Femur (tissue), 1 donor: ENCODE measurements around the gene SLC9A7.

ENCODE experiments used
- DNase-seq: peaks from one replicate; pipeline ENCODE4 v3.0.0-alpha.2; 2017

Gene SLC9A7

DNA sequence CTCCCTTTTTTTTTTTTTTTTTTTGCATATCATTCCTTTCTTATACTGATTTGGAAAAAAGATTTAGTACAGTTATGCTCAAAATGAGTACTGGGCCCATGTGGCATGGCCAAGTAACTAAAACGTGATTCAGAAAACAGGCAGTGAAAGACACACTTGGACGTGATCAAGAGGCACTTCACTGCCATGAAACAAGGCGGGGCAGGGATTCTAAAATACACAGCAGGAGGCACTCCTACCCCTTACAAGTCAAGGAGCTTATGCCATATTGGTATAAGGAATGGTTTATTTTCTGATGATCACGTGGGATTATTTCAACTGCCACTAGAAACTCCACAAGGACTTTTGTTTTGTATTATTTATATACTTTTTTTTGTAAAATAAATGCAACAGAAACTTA, 113.3 kb downstream of the SLC9A7 start:
- DNase-seq: no peak

- DNase-seq: no peak
Observed at GRCh38 chrX:46643636-46644035, 115.3 kb downstream of the SLC9A7 start.

DNA sequence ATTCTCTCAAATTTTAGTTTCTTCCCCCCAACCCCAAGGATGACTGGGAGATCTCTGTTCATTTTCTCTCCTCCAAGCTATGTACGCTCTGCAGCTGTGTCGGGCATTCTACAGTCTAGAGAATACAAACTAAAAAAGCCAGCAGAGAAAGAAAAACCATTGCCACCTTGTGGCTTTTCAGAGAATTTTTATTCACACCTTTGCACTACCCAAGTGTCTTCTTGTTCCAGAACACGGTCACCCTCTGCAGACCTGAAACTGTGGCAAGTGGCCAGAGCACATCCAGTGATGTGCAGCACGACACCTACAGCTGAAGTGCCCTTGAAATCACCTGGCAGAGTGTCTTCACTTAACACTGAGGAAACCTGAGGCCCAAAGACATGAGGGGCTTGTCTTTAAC, 116.8 kb downstream of the SLC9A7 start:
- no peak for DNase-seq

DNA sequence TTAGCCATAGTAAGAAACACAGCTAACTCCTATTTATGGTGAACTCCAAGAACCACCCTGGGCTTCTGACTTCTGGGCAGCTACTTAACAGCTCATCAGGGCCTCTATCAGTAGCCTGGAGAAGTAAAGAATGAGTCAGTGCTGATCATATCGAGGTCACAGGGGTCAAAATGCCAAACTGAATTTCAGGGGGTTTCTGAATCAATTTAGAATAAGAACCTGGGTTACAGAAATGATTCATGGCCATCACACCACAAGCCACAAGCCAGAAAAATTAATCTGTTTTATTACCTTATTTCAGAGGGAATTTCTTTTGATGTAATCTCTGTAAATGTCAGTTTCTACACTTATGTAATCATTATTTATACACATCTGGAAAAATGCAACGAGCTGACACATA, 121.0 kb downstream of the SLC9A7 start:
- DNase-seq: no peak

GRCh38 chrX:46636223-46636622, 122.7 kb downstream of the SLC9A7 start:
- DNase-seq: no peak

DNA sequence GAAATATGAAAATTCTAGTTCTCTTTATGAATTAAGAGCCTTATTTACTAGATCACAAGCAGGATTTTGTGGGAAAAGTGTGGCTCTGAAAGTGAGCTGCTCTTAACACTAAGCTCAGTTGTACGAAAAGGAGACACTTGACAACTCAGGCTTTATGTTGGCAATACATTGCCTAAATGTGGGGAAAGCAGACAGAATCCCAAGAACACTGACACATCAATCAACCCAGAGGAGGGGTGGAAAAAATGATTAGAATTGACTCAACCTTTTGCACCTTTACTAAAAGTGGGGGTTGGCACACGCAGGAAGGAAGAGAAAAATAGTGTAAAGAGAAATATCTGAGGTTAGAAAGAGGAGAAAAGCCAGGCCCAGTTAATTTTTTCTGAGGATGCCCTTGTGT, 123.7 kb downstream of the SLC9A7 start:
- DNase-seq: no peak

- DNase-seq: no peak
Observed at GRCh38 chrX:46634577-46634976, 124.3 kb downstream of the SLC9A7 start.

DNA sequence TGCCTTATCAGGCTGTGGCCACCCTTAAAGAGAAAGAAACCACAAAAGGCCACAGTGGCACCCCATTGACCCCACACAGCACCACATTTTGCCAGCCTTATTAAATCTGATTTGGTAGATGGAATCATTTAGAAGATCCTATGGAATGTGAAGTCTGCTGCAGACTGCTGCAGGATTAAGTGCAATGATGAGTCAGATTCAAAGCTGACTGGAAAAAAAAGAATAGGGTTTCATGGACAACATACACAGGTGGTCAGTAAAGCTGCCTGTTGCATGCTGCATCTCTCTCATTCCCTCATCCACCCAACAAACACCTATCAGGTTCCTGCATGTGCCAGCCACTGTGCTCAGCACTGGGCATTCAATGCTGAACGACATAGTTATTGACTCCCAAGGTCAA, 128.8 kb downstream of the SLC9A7 start:
- DNase-seq: no peak

DNA sequence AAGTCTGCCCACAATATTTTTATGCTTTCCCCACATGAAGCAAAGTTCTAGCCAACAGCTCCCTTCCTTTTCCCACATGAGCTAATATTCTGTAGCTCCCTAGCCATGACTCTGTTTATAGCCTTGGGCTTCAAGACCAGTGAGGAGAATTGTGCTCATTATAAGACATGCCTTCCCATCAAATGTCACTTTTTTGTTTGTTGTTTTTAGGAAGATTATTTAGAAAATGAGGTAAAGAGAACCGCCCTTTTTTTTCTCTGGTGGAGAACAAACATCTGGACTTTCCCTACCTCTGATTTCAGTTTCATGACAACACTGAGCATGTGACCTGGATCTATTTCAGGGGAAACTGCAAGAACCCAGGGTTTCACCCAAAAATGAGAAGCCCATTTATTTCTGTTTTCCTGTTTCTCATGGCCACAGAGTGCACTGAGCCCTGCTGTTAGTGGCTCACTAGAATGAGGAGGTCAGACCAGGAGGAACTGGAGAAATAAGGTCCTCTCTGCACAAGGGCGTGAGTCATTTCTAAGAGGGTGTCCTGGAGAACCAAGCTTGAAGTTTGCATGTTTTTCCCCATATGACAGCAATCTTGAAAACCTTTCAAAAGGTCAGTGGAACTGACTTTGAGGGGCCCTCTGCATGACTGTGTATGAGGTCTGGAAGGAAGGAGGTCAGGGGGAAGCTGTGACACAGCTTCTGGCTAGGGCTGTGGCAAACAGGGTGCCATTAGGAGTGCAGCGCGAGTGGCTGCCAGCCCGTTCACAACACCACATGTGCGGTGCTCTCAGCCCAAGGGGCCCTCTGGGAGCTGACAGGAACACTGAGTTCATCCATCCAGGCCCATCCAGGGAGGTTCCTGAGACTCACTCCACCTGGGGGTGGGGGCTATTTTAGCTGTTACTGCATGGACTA, 130.2 kb downstream of the SLC9A7 start:
- DNase-seq: peak; percentile 23

- no peak for DNase-seq
Observed at GRCh38 chrX:46627711-46628419, 131.1 kb downstream of the SLC9A7 start.

- no peak for DNase-seq
Observed at GRCh38 chrX:46627062-46627461, 131.9 kb downstream of the SLC9A7 start.

DNA sequence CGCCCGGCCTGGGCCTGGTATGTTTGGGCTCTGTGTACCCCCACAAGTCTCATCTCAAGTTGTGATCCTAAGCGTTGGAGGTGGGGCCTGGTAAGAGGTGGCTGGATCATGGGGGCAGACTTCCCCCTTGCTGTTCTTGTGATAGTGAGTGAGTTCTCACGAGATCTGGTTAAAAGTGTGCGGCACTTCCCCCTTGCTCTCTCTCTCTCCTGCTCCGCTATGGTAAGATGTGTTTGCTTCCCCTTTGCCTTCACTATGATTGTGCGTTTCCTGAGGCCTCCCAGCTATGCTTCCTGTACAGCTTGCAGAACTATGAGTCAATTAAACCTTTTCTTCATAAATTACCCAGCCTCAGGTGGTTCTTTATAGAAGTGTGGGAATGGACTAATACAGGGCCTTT, 132.4 kb downstream of the SLC9A7 start:
- DNase-seq: peak; percentile 27

DNA sequence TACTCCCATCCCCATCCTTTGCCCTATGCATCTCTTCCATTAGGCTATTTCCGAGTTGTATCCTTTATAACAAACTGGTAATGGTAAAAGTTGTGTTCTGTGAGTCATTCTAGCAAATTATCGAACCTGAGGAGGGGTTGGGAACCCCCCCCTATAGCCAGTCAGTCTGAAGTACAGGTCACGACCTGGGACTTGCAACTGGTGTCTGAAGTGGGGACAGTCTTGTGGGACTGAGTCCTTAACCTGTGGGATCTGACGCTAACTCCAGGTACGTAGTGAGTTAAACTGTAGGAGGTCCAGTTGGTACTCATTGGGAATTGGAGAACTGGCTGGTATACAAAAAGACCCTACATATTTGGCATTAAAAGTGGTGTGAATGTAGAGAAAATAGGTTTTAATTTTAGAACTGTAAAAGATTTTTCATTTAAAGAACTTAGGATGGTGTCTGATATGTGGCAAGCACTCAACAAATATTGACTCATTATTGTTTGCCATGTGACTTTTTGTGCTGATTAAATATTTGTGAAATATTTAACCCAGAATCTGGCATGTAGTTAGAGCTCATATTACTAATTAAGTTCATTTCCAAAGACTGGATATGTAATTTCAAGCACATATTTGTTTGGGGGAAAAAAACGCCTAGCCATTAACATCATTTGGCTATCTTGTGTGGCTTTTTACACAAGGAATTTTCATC, 134.7 kb downstream of the SLC9A7 start:
- no peak for DNase-seq

DNA sequence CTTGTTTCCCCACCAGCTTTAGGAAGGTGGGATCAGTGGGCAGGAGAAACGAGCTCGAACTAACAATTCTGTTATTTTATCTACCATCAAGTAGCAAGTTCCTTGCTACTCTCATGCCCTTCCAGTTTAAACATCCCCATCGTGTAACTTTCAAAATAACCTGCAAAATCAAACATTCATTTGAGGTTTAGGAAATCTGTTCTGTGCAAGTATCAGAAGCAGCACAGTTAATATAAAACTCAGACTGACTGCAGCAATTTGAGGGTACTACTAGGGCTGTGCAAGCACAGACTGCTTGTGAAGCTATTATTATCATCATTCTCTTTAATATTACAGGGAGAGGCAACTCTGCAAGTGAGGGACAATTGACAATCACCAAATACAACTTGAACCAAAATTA, 137.3 kb downstream of the SLC9A7 start:
- DNase-seq: no peak

- no peak for DNase-seq
Observed at GRCh38 chrX:46620505-46620904, 138.4 kb downstream of the SLC9A7 start.

- no peak for DNase-seq
Observed at GRCh38 chrX:46618947-46619346, 140.0 kb downstream of the SLC9A7 start.

DNA sequence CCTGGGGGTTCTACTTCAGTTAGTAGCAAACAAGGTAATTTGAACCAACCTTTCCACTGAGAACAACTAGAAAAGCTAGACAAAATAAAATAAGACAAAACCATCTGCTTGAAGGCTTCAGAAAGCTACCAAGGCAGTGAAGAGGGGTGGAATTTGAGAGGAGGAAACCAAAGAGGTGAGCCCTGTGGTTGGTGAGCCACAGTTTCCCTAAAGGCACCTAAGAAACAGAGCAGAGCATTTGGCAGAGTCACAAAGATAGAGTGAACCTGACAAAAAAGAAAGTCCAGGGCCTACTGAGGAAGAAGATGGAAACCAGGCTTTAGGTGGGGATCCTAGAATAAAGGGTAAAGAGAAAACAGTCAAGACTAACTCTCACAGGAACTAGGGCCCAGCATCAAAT, 141.0 kb downstream of the SLC9A7 start:
- no peak for DNase-seq

DNA sequence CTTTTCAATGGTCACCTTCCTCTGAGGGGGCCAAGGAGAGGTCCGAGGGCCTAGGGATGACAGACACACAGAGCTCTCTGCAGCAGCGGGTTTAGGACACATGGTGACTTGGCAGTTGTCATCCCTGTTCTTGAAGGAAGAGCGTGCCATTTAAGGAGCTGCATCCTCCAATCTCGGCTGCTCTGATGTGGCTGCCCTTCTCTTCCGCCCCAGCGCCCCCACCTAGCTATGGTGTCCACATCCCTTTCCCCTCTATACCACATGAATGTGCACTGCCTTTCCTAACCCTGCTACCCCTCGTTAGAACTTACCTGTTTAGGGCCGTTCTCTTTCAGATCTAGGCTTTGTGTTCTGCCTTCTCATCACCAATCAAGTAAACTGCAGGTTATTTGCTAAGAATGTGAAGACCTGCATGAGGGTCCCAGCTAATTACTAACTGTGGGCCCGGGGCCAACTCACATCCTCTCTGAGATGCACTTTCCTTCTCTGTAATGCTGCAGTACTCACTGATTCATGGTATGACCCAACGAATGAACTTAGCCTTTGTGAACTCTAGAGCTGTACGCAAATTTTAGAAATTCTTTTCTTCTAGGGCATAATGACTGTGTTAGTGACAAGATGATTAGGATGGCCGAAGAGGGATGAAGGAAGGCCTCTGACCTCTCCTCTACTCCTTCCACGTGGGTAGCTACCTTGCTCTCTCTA, 147.1 kb downstream of the SLC9A7 start:
- no peak for DNase-seq

DNA sequence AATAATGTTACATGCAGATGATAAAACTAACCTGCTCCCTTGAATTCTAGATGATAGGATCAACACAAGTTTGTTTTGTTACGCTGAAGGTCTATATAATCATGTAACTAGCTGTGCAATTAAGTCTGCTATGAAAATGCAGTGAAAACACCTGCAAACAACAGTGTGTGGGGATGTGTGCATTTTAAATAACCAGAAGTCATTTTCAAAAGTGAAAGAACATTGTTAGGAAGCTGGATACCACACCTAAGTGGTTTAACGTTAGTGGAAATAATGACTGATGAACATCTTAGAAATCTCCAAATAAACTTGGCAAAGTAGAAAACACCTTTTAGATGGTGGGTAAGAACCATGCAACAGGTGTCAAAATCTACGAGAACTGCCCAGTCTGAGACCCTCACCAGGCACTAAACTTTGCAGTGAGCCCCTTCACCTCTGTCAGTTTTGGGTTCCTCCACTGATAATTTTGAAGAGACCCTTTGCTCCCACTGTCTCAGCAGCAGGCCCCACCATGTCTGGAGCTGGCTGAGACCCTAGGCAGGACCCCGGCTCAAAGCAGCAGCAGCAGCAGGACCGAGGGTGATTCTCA, 148.8 kb downstream of the SLC9A7 start:
- DNase-seq: no peak

- no peak for DNase-seq
Observed at GRCh38 chrX:46607916-46608315, 151.0 kb downstream of the SLC9A7 start.

DNA sequence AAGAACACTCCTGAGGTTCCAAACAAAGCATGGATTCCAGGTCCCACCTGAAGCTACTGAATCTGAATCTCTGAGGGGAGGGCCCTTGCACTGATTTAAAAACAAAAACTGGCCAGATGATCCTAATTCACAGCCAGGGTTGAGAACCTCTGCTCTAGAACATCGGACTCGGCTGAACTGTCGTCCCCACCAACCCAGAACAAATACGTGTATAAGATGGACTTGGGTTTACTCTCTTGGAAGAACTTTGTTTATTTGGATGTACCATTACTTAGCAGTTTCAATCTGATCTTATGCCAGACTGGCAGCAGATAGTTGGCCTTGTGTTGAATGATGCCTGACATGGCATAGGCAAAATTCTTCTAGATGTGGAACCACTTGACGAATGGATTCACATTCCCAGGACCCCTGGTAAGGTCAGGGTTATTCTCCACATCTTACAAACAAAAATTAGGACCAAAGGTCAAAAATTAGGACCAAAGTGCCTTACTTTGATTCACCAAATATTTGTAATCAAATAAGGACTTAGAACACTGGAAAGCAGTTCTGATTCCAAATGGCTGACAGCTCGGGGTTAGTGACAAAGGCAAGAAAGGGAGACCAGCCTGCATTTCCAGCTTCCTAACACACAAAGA, 156.3 kb downstream of the SLC9A7 start:
- DNase-seq: no peak

DNA sequence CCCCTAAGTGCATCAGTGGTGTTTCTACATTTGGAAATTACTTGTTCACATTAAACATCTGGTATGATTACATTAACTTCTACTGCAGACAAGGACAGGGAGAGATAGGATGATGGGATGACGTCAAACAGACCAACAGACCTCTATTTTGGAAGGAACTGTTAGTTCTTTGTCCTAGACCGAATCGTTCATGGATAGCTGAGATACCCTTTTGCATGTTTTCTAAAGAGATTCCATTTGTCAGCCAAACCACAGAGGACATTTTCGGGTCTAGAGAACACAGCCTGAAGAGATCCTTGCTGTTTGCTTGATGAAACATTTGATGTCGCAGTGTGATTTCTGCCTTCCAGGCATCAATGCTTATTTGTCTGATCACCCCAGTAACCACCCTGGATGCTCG, 157.6 kb downstream of the SLC9A7 start:
- DNase-seq: no peak
